ENCODE results near the gene PDGFRA. TPM values are rescaled to one million over a fixed set of nuclear protein-coding genes. Genes with fewer than 3 reads are reported as not detected.
"Not testable (repeated sequence)": the region's sequence is repeated elsewhere in the genome, so short reads cannot be mapped to it uniquely, and the experiment has no call there.

Gene PDGFRA
- total RNA-seq, 1 experiment from 2014 or later, result 0.25 TPM

DNA sequence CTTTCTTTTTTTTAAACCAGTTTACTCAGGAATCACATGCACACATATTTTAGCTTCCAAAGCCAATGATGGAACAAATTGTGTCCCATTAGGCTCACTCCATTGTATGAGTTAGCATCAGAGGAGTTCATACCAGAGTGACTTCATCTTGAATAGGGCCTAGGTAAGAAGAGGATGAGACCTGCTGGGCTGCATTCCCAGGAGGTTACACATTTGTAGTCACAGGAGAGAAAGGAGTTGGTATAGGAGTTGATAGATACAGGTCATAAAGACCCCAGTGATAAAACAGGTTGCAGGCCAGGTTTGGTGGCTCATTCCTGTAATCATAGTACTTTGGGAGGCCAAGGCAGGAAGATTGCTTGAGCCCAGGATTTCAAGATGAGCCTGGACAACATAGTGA lies 9.3 kb downstream of the PDGFRA start:
- CTCF ChIA-PET, result no interaction called here

GRCh38 chr4:54241268-54241823 lies 12.3 kb downstream of the PDGFRA start:
- H4K20me1 ChIP-seq (ENCODE audit: insufficient read depth); H3K9ac ChIP-seq (ENCODE audit: low read length); H3K27me3 ChIP-seq (ENCODE audit: insufficient read depth, low read length); H3K4me1 ChIP-seq (ENCODE audit: control insufficient read depth in 1 of 2, insufficient read depth in 2 of 2, low read length in 2 of 2); H3K27ac ChIP-seq (ENCODE audit: low read depth, low read length); H3K4me2 ChIP-seq (ENCODE audit: low read length); ATAC-seq; intact Hi-C loops (cut with micrococcal nuclease); CTCF ChIA-PET; DNase-seq (ENCODE audit: low read depth, low spot score); H3K36me3 ChIP-seq (ENCODE audit: control insufficient read depth in 1 of 2, insufficient read depth in 2 of 2, low read length in 2 of 2); H3K9me2 ChIP-seq (ENCODE audit: insufficient read depth); H2AFZ ChIP-seq (ENCODE audit: low read depth, low read length, poor library complexity, severe bottlenecking); H3K79me2 ChIP-seq (ENCODE audit: insufficient read depth, low read length); H3K4me3 ChIP-seq (replicated peaks in 1 of 2; ENCODE audit: low read depth in 1 of 2, low read length in 2 of 2); BruUV-seq (replicated peaks); POLR2A ChIA-PET; RAD21 ChIA-PET (ENCODE audit: low non-redundant PET in 1 of 2, low total read pairs in 2 of 2, uncharacterized antibody in 2 of 2, unreplicated experiment in 2 of 2): not testable (repeated sequence)
- H3K9me3 ChIP-seq (ENCODE audit: control insufficient read depth in 1 of 2, insufficient read depth in 1 of 2, low read depth in 1 of 2, low read length in 2 of 2), result peaks cover 8 to 21% of the 10 kb centered on the region in 2 experiments; a peak in 3 of 4 replicates

More for the DNA sequence above, 9.3 kb downstream of the PDGFRA start:
- RAD21 ChIA-PET (ENCODE audit: low non-redundant PET in 1 of 2, low total read pairs in 2 of 2, uncharacterized antibody in 2 of 2, unreplicated experiment in 2 of 2), result no interaction called here
- POLR2A ChIA-PET, result no interaction called here
- Histone ChIP-seq H3K4me2 (ENCODE audit: low read length) (no peak overlapping the region), H4K20me1 (ENCODE audit: insufficient read depth) (no peaks in the 10 kb centered on the region), H3K36me3 (ENCODE audit: control insufficient read depth in 1 of 2, insufficient read depth in 2 of 2, low read length in 2 of 2) (no peaks in the 10 kb centered on the region), H3K27ac (ENCODE audit: low read depth, low read length) (no peak overlapping the region), H3K79me2 (ENCODE audit: insufficient read depth, low read length) (no peaks in the 10 kb centered on the region), H3K4me3 (replicated peaks in 1 of 2; ENCODE audit: low read depth in 1 of 2, low read length in 2 of 2) (no peak overlapping the region), H2AFZ (ENCODE audit: low read depth, low read length, poor library complexity, severe bottlenecking) (no peak overlapping the region), H3K9me2 (ENCODE audit: insufficient read depth) (no peaks in the 10 kb centered on the region), H3K9ac (ENCODE audit: low read length) (no peak overlapping the region), H3K9me3 (ENCODE audit: control insufficient read depth in 1 of 2, insufficient read depth in 1 of 2, low read depth in 1 of 2, low read length in 2 of 2) (peaks cover 8 to 21% of the 10 kb centered on the region in 2 experiments; a peak in 3 of 4 replicates), H3K4me1 (ENCODE audit: control insufficient read depth in 1 of 2, insufficient read depth in 2 of 2, low read length in 2 of 2) (peaks cover 0 to 12% of the 10 kb centered on the region in 2 experiments; a peak in 2 of 4 replicates), H3K27me3 (ENCODE audit: insufficient read depth, low read length) (no peaks in the 10 kb centered on the region)
- DNase-seq (ENCODE audit: low read depth, low spot score), result no peak
- no peak for ATAC-seq
- intact Hi-C loops (cut with micrococcal nuclease), result loop anchor here (10.0 kb wide), 2 partner anchors 624 to 1254 kb away; no protein-coding TSS in a partner anchor
- TF ChIP-seq RAD21 (IDR thresholded peaks at IDR 0.05; ENCODE audit: low read depth) (no peak), SP1 (IDR thresholded peaks at IDR 0.05; ENCODE audit: low read depth) (no peak), TCF7L2 (IDR thresholded peaks at IDR 0.05; ENCODE audit: borderline replicate concordance, extremely low read depth, insufficient read depth, insufficient read length) (no peak), EGR1 (IDR thresholded peaks at IDR 0.05; ENCODE audit: low read depth) (no peak), ZFX (IDR thresholded peaks at IDR 0.05) (no peak), JUND (IDR thresholded peaks at IDR 0.05) (no peak), POLR2AphosphoS5 (IDR thresholded peaks at IDR 0.05; ENCODE audit: low read depth, low read length) (no peak), YY1 (IDR thresholded peaks at IDR 0.05; ENCODE audit: extremely low read depth, insufficient replicate concordance, low read depth, low read length) (no peak), SIN3A (IDR thresholded peaks at IDR 0.05; ENCODE audit: low read depth) (no peak), ELF1 (IDR thresholded peaks at IDR 0.05; ENCODE audit: borderline replicate concordance, low read depth) (no peak), SRF (IDR thresholded peaks at IDR 0.05; ENCODE audit: low read depth) (no peak)
- TF ChIP-seq, protein P1, sequence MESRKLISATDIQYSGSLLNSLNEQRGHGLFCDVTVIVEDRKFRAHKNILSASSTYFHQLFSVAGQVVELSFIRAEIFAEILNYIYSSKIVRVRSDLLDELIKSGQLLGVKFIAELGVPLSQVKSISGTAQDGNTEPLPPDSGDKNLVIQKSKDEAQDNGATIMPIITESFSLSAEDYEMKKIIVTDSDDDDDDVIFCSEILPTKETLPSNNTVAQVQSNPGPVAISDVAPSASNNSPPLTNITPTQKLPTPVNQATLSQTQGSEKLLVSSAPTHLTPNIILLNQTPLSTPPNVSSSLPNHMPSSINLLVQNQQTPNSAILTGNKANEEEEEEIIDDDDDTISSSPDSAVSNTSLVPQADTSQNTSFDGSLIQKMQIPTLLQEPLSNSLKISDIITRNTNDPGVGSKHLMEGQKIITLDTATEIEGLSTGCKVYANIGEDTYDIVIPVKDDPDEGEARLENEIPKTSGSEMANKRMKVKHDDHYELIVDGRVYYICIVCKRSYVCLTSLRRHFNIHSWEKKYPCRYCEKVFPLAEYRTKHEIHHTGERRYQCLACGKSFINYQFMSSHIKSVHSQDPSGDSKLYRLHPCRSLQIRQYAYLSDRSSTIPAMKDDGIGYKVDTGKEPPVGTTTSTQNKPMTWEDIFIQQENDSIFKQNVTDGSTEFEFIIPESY (IDR thresholded peaks at IDR 0.05; ENCODE audit: extremely low read depth, insufficient replicate concordance, low read length), result no peak
- no TSS peak for BruUV-seq (replicated peaks)

DNA sequence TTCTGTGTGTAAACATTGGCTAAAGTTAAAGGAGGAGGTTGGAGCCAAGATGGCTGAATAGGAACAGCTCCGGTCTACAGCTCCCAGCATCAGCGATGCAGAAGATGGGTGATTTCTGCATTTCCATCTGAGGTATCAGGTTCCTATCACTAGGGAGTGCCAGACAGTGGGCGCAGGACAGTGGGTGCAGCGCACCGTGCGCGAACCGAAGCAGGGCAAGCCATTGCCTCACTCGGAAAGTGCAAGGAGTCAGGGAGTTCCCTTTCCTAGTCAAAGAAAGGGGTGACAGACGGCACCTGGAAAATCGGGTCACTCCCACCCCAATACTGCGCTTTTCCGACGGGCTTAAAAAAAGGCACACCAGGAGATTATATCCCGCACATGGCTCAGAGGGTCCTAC lies 14.4 kb downstream of the PDGFRA start:
- intact Hi-C loops (cut with micrococcal nuclease); H3K9me2 ChIP-seq (ENCODE audit: insufficient read depth); BruUV-seq (replicated peaks); H3K27ac ChIP-seq (ENCODE audit: low read depth, low read length); H3K4me2 ChIP-seq (ENCODE audit: low read length); H4K20me1 ChIP-seq (ENCODE audit: insufficient read depth); H3K9ac ChIP-seq (ENCODE audit: low read length); ATAC-seq; CTCF ChIA-PET; DNase-seq (ENCODE audit: low read depth, low spot score); POLR2A ChIA-PET; H3K4me3 ChIP-seq (replicated peaks in 1 of 2; ENCODE audit: low read depth in 1 of 2, low read length in 2 of 2); H3K4me1 ChIP-seq (ENCODE audit: control insufficient read depth in 1 of 2, insufficient read depth in 2 of 2, low read length in 2 of 2); H3K27me3 ChIP-seq (ENCODE audit: insufficient read depth, low read length); RAD21 ChIA-PET (ENCODE audit: low non-redundant PET in 1 of 2, low total read pairs in 2 of 2, uncharacterized antibody in 2 of 2, unreplicated experiment in 2 of 2); H3K79me2 ChIP-seq (ENCODE audit: insufficient read depth, low read length); H2AFZ ChIP-seq (ENCODE audit: low read depth, low read length, poor library complexity, severe bottlenecking); H3K36me3 ChIP-seq (ENCODE audit: control insufficient read depth in 1 of 2, insufficient read depth in 2 of 2, low read length in 2 of 2): not testable (repeated sequence)
- H3K9me3 ChIP-seq (ENCODE audit: control insufficient read depth in 1 of 2, insufficient read depth in 1 of 2, low read depth in 1 of 2, low read length in 2 of 2), result peaks cover 8 to 21% of the 10 kb centered on the region in 2 experiments; a peak in 3 of 4 replicates
